ENCODE results near the gene SNX11.
A peak's percentile ranks its signal among the peaks of the same experiment; 100 is the strongest.

The SNX11 gene

GRCh38 chr17:48060249-48060648 is 47.3 kb upstream of the SNX11 start:
- H3K27me3 ChIP-seq (ENCODE audit: insufficient read depth, poor library complexity, severe bottlenecking) = no peaks in the 10 kb centered on the region
- no peak overlapping the region for H3K4me3 ChIP-seq (replicated peaks; ENCODE audit: insufficient read depth, low read length)
- DNase-seq (ENCODE audit: low read depth in 1 of 2, low spot score in 1 of 2) = peak in 1 of 2 experiments; percentile 49
- TF ChIP-seq GABPA (IDR thresholded peaks at IDR 0.05; ENCODE audit: low read depth) = no peak
- TF ChIP-seq, protein P1, sequence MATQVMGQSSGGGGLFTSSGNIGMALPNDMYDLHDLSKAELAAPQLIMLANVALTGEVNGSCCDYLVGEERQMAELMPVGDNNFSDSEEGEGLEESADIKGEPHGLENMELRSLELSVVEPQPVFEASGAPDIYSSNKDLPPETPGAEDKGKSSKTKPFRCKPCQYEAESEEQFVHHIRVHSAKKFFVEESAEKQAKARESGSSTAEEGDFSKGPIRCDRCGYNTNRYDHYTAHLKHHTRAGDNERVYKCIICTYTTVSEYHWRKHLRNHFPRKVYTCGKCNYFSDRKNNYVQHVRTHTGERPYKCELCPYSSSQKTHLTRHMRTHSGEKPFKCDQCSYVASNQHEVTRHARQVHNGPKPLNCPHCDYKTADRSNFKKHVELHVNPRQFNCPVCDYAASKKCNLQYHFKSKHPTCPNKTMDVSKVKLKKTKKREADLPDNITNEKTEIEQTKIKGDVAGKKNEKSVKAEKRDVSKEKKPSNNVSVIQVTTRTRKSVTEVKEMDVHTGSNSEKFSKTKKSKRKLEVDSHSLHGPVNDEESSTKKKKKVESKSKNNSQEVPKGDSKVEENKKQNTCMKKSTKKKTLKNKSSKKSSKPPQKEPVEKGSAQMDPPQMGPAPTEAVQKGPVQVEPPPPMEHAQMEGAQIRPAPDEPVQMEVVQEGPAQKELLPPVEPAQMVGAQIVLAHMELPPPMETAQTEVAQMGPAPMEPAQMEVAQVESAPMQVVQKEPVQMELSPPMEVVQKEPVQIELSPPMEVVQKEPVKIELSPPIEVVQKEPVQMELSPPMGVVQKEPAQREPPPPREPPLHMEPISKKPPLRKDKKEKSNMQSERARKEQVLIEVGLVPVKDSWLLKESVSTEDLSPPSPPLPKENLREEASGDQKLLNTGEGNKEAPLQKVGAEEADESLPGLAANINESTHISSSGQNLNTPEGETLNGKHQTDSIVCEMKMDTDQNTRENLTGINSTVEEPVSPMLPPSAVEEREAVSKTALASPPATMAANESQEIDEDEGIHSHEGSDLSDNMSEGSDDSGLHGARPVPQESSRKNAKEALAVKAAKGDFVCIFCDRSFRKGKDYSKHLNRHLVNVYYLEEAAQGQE (IDR thresholded peaks at IDR 0.05; ENCODE audit: insufficient replicate concordance, low read depth) = no peak
- TF ChIP-seq, protein P2, sequence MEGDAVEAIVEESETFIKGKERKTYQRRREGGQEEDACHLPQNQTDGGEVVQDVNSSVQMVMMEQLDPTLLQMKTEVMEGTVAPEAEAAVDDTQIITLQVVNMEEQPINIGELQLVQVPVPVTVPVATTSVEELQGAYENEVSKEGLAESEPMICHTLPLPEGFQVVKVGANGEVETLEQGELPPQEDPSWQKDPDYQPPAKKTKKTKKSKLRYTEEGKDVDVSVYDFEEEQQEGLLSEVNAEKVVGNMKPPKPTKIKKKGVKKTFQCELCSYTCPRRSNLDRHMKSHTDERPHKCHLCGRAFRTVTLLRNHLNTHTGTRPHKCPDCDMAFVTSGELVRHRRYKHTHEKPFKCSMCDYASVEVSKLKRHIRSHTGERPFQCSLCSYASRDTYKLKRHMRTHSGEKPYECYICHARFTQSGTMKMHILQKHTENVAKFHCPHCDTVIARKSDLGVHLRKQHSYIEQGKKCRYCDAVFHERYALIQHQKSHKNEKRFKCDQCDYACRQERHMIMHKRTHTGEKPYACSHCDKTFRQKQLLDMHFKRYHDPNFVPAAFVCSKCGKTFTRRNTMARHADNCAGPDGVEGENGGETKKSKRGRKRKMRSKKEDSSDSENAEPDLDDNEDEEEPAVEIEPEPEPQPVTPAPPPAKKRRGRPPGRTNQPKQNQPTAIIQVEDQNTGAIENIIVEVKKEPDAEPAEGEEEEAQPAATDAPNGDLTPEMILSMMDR (IDR thresholded peaks at IDR 0.05; ENCODE audit: insufficient read depth, low read length) = no peak
- no peak for TF ChIP-seq POLR2AphosphoS5 (IDR thresholded peaks at IDR 0.05; ENCODE audit: low read depth)
- TF ChIP-seq SPI1 (IDR thresholded peaks at IDR 0.05; ENCODE audit: borderline replicate concordance, low read depth) = no peak
- H3K27ac ChIP-seq (replicated peaks) = no peak overlapping the region

- TF ChIP-seq GABPA (IDR thresholded peaks at IDR 0.05; ENCODE audit: low read depth) (no peak), POLR2AphosphoS5 (IDR thresholded peaks at IDR 0.05; ENCODE audit: low read depth) (no peak)
- TF ChIP-seq, protein P2 (IDR thresholded peaks at IDR 0.05; ENCODE audit: insufficient read depth, low read length) = no peak
- TF ChIP-seq, protein P1 (IDR thresholded peaks at IDR 0.05; ENCODE audit: insufficient replicate concordance, low read depth) = no peak
- Histone ChIP-seq H3K27me3 (ENCODE audit: insufficient read depth, poor library complexity, severe bottlenecking) (no peaks in the 10 kb centered on the region), H3K4me3 (replicated peaks; ENCODE audit: insufficient read depth, low read length) (no peak overlapping the region), H3K27ac (replicated peaks) (no peak overlapping the region)
- no peak for DNase-seq (ENCODE audit: low read depth in 1 of 2, low spot score in 1 of 2)
Measured at GRCh38 chr17:48062273-48062672, 45.3 kb upstream of the SNX11 start.

GRCh38 chr17:48064638-48065037 is 42.9 kb upstream of the SNX11 start:
- TF ChIP-seq POLR2AphosphoS5 (IDR thresholded peaks at IDR 0.05; ENCODE audit: low read depth) (no peak), GABPA (IDR thresholded peaks at IDR 0.05; ENCODE audit: low read depth) (no peak), SPI1 (IDR thresholded peaks at IDR 0.05; ENCODE audit: borderline replicate concordance, low read depth) (no peak)
- TF ChIP-seq, protein P1 (IDR thresholded peaks at IDR 0.05; ENCODE audit: insufficient replicate concordance, low read depth) = no peak
- TF ChIP-seq, protein P2 (IDR thresholded peaks at IDR 0.05; ENCODE audit: insufficient read depth, low read length) = no peak
- DNase-seq (ENCODE audit: low read depth in 1 of 2, low spot score in 1 of 2) = no peak
- Histone ChIP-seq H3K27me3 (ENCODE audit: insufficient read depth, poor library complexity, severe bottlenecking) (no peaks in the 10 kb centered on the region), H3K27ac (replicated peaks) (no peak overlapping the region), H3K4me3 (replicated peaks; ENCODE audit: insufficient read depth, low read length) (no peak overlapping the region)

All from HL-60 (cell line).